CD4-positive, alpha-beta T cell (primary cell): ENCODE measurements around the gene TMIGD2. TPM values are rescaled to one million over a fixed set of nuclear protein-coding genes. Genes with fewer than 3 reads are reported as not detected.
"Not testable (repeated sequence)": the region's sequence is repeated elsewhere in the genome, so short reads cannot be mapped to it uniquely, and the experiment has no call there.

Experiments
- ATAC-seq: fragments of 200-7000 bp; cut with Tn5 transposase; one replicate; pipeline ENCODE4 v1.10.0; 2022; ENCODE audit warnings: mild to moderate bottlenecking; ENCODE audit not compliant: poor library complexity
- CTCF ChIA-PET: fragments of 350-600 bp; sonication (Branson Sonifier 250); formaldehyde crosslinking; loops from one replicate; lab custom pipeline; 2021; ENCODE audit warnings: antibody characterized with exemption, inconsistent platforms; lab: Charles Lee
- POLR2A ChIA-PET: fragments of 350-600 bp; sonication (Branson Sonifier 250); formaldehyde crosslinking; loops from one replicate; lab custom pipeline; 2021; ENCODE audit warnings: antibody characterized with exemption, inconsistent platforms; lab: Charles Lee
- DNase-seq, 14 experiments: peaks; one replicate each; pipeline ENCODE4 v3.0.0-alpha.2; 2013 to 2020; ENCODE audit warnings: mixed read lengths in 2 of 14
- H3K27ac ChIP-seq, 2 donors: one replicate each; pipeline versions ENCODE4 v1.5.1 to v1.7.0; 2013; ENCODE audit warnings: low read length in 2 of 2, low read depth in 1 of 2, mild to moderate bottlenecking in 1 of 2
- H3K27me3 ChIP-seq, 2 experiments: 1 replicate in 1 of 2; 2 replicates in 1 of 2; pipeline versions ENCODE4 v1.6.1 to v1.7.0; 2013; ENCODE audit warnings: low read length in 2 of 2, control low read depth in 1 of 2, mild to moderate bottlenecking in 1 of 2, moderate library complexity in 1 of 2; ENCODE audit not compliant: insufficient read depth in 2 of 2, control insufficient read depth in 1 of 2
- H3K36me3 ChIP-seq: one replicate; pipeline ENCODE4 v1.6.1; 2013; ENCODE audit warnings: low read length, control low read depth; ENCODE audit not compliant: insufficient read depth
- H3K4me1 ChIP-seq: one replicate; pipeline ENCODE4 v1.6.1; 2013; ENCODE audit warnings: low read length, control low read depth; ENCODE audit not compliant: insufficient read depth
- H3K4me3 ChIP-seq: one replicate; pipeline ENCODE4 v1.5.1; 2013; ENCODE audit warnings: mild to moderate bottlenecking, low read length, moderate library complexity
- H3K9me3 ChIP-seq, 2 experiments: 1 replicate in 1 of 2; 2 replicates in 1 of 2; pipeline versions ENCODE4 v1.6.1 to v1.7.0; 2013; ENCODE audit warnings: low read length in 2 of 2, mild to moderate bottlenecking in 2 of 2, control low read depth in 1 of 2, moderate library complexity in 1 of 2; ENCODE audit not compliant: control insufficient read depth in 1 of 2, insufficient read depth in 1 of 2
- H3K27ac Mint-ChIP-seq: one replicate; pipeline ENCODE4 v1.8.0; 2020; ENCODE audit warnings: mixed read lengths
- H3K27me3 Mint-ChIP-seq: one replicate; pipeline ENCODE4 v1.8.0; 2021; ENCODE audit warnings: mixed read lengths
- H3K36me3 Mint-ChIP-seq: one replicate; pipeline ENCODE4 v1.8.0; 2021; ENCODE audit warnings: low read depth, mixed read lengths
- H3K4me1 Mint-ChIP-seq: one replicate; pipeline ENCODE4 v1.8.0; 2021; ENCODE audit warnings: low read depth, mixed read lengths
- H3K4me3 Mint-ChIP-seq: one replicate; pipeline ENCODE4 v1.8.0; 2020; ENCODE audit warnings: mild to moderate bottlenecking, mixed read lengths
- H3K9me3 Mint-ChIP-seq: one replicate; pipeline ENCODE4 v1.8.0; 2020; ENCODE audit warnings: mixed read lengths
- CTCF ChIP-seq: fragments of 200-600 bp; IDR thresholded peaks from one replicate; pipeline ENCODE4 v1.8.0; 2022; ENCODE audit warnings: antibody characterized with exemption, mild to moderate bottlenecking
- intact Hi-C, 2 experiments: fragments of 100-400 bp; cut with DNase I in 1 of 2; cut with micrococcal nuclease in 1 of 2; formaldehyde crosslinking; loops; one replicate each; pipeline versions ENCODE4 v1.15.1 to v1.9.0; 2023 to 2025; cut with DNase I, micrococcal nuclease
- total RNA-seq, 174 experiments: library from RNA in 2 of 174; stranded (reverse) in 2 of 174; gene quantifications; one replicate each; pipeline ENCODE4 v1.2.3 and lab custom pipeline; 2021 to 2026

Gene TMIGD2
- total RNA-seq, 2 experiments from 2014 or later, result 17.6 to 20.9 TPM

GRCh38 chr19:4337906-4338440 lies 35.8 kb upstream of the TMIGD2 start:
- Histone ChIP-seq H3K36me3 (no peaks in the 10 kb centered on the region), H3K4me1 (peaks cover 28% of the 10 kb centered on the region), H3K9me3 (no peaks in the 10 kb centered on the region), H3K27me3 (no peaks in the 10 kb centered on the region), H3K27ac (peak overlapping the region in 1 of 2 donors; percentile 29), H3K4me3 (peak overlapping the region; percentile 56)
- peak in 1 of 14 experiments; percentile 16 for DNase-seq
- ChIA-PET POLR2A (interaction anchor here (0.8 to 1.5 kb wide), 2 partner anchors 10 to 62 kb away, joined by 3 to 9 read pairs; partner anchors contain the start of gene SH3GL1), CTCF (interaction anchor here (1.5 kb wide), 1 partner anchor 14 kb away, joined by 5 read pairs; no protein-coding TSS in a partner anchor)
- H3K36me3 Mint-ChIP-seq, result peaks cover 5% of the 10 kb centered on the region
- ATAC-seq, result no peak
- H3K27ac Mint-ChIP-seq, result peak overlapping the region; percentile 76
- H3K4me3 Mint-ChIP-seq, result peak overlapping the region; percentile 84
- TF ChIP-seq CTCF, result no peak
- peaks cover 34% of the 10 kb centered on the region for H3K4me1 Mint-ChIP-seq
- intact Hi-C loops, result no loop called here
- no peaks in the 10 kb centered on the region for H3K27me3 Mint-ChIP-seq
- peaks cover 3% of the 10 kb centered on the region for H3K9me3 Mint-ChIP-seq

DNA sequence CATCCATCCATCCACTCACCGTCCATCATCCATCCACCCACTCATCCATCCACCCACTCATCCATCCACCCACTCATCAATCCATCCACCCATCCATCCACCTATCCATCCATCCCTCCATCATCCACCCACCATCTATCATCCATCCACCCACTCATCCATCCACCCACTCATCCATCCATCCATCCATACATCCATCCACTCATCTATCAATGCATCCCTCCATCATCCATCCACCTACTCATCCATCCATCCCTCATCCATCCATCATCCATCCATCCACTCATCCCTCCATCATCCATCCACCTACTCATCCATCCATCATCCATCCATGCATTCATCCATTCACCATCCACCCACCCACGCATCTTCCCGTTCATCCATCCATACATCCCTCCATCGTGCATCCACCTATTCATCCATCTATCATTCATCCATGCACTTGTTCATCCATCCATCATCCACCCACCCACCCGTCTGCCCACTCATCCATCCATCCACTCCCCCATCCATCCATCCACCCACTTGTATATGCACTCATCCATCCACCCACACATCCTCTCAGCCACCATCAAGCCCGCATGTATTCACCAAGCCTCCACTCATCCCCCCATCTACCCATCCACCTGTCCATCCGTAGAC lies 32.9 kb upstream of the TMIGD2 start:
- H3K4me3 Mint-ChIP-seq, result peak overlapping the region; percentile 12

DNA sequence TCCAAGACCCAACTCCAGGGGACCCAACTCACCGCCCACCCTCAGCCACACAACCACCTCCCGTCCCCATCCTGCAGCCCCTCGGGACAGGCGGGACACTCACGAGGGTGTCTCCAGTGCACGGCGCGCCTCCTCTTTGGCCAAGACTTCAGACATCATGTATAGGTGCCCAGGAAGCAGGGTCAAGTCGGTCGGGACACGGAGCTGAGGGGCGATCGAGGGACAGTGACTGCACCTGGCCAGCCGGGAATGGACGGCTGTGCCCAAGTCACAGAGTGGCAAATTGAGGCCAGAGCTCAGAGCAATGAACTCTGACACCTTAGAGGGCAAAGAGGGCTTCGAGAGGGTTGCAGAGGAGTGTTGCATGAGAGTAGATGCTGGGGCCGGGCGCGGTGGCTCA lies 27.7 kb upstream of the TMIGD2 start:
- Histone ChIP-seq H3K4me3 (no peak overlapping the region), H3K9me3 (peaks cover 0 to 8% of the 10 kb centered on the region in 2 experiments), H3K36me3 (no peaks in the 10 kb centered on the region), H3K27me3 (no peaks in the 10 kb centered on the region), H3K4me1 (peaks cover 31% of the 10 kb centered on the region), H3K27ac (no peak overlapping the region)
- Mint-ChIP-seq H3K4me3 (peak overlapping the region; percentile 34), H3K4me1 (peaks cover 25% of the 10 kb centered on the region), H3K36me3 (peaks cover 4% of the 10 kb centered on the region), H3K27ac (peak overlapping the region; percentile 30), H3K27me3 (no peaks in the 10 kb centered on the region), H3K9me3 (peaks cover under 1% of the 10 kb centered on the region)
- no peak for TF ChIP-seq CTCF
- DNase-seq (peak in 1 of 14 experiments; percentile 44), ATAC-seq (no peak)
- intact Hi-C loops, result loop anchor here in 1 of 2 experiments (5.0 kb wide), 3 partner anchors 83 to 142 kb away; partner anchors contain the start of genes HDGFL2, UBXN6 and YJU2
- CTCF ChIA-PET, result no interaction called here
- POLR2A ChIA-PET, result interaction anchor here (2.1 kb wide), 1 partner anchor 13 kb away, joined by 12 read pairs; the partner anchor contains the start of gene MPND

More for the DNA sequence above, 32.9 kb upstream of the TMIGD2 start:
- Histone ChIP-seq H3K4me1 (peaks cover 19% of the 10 kb centered on the region), H3K9me3 (no peaks in the 10 kb centered on the region), H3K27ac (no peak overlapping the region), H3K36me3 (no peaks in the 10 kb centered on the region), H3K27me3 (no peaks in the 10 kb centered on the region), H3K4me3 (no peak overlapping the region)
- H3K9me3 Mint-ChIP-seq, result peaks cover 3% of the 10 kb centered on the region
- CTCF ChIA-PET, result no interaction called here
- intact Hi-C loops, result no loop called here
- no peaks in the 10 kb centered on the region for H3K36me3 Mint-ChIP-seq
- peaks cover 22% of the 10 kb centered on the region for H3K4me1 Mint-ChIP-seq
- ATAC-seq (no peak), DNase-seq (no peak)
- no peak for TF ChIP-seq CTCF
- POLR2A ChIA-PET, result no interaction called here
- H3K27me3 Mint-ChIP-seq, result no peaks in the 10 kb centered on the region
- H3K27ac Mint-ChIP-seq, result no peak overlapping the region

DNA sequence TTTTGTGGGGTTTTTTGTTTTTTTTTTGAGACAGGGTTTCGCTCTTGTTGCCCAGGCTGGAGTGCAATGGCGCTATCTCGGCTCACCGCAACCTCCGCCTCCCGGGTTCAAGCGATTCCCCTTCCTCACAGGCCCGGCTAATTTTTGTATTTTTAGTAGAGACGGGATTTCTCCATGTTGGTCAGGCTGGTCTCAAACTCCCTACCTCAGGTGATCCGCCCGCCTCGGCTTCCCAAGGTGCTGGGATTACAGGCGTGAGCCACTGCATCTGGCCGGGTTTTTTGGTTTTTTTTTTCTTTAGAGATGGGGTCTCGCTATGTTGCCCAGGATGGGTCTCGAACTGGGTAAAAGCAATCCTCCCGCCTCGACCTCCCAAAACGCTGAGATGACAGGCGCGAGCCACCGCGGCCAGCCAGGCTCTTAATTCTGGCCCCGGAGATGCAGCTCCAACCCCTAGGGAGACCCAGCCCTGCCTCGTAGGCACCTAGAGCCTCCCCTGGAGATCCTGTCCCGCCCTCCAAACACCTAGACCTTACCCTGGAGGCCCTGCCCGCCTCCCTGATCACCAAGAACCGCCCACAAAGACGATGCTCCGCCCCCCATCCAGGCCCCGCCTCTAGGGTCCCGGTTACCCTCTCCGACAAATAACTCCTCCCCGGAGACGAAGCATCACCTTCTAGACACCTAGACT lies 26.9 kb upstream of the TMIGD2 start:
- H3K27me3 Mint-ChIP-seq, H3K36me3 ChIP-seq, H3K27me3 ChIP-seq, ATAC-seq, H3K36me3 Mint-ChIP-seq, CTCF ChIA-PET, H3K9me3 Mint-ChIP-seq, H3K9me3 ChIP-seq, H3K27ac ChIP-seq: not testable (repeated sequence)
- peak overlapping the region; percentile 86 for H3K27ac Mint-ChIP-seq
- peak in 6 of 14 experiments; percentile 9 to 62 (median 28) for DNase-seq
- intact Hi-C loops, result loop anchor here (1.0 to 5.0 kb wide), 4 partner anchors 13 to 143 kb away; partner anchors contain the start of genes HDGFL2 (in 1 of the 2), UBXN6 (in 1 of the 2) and YJU2 (in 1 of the 2)
- Histone ChIP-seq H3K4me1 (peaks cover 31% of the 10 kb centered on the region), H3K4me3 (peak overlapping the region; percentile 61)
- POLR2A ChIA-PET, result interaction anchor here (2.1 kb wide), 1 partner anchor 14 kb away, joined by 12 read pairs; the partner anchor contains the start of gene MPND
- peak overlapping the region; percentile 90 for H3K4me3 Mint-ChIP-seq
- peaks cover 25% of the 10 kb centered on the region for H3K4me1 Mint-ChIP-seq
